NCI-H1694 treated with DMSO at 0.1 percent for 48 hours (cell line): ENCODE measurements around the gene NFYA.
"Not testable (repeated sequence)": the region's sequence is repeated elsewhere in the genome, so short reads cannot be mapped to it uniquely, and the experiment has no call there.

ENCODE experiments used
- DNase-seq: peaks from one replicate; lab custom pipeline; 2025; lab: John Stamatoyannopoulos, UW

Gene NFYA

GRCh38 chr6:41115027-41115426 is 42.3 kb downstream of the NFYA start:
- not testable (repeated sequence) for DNase-seq

GRCh38 chr6:41119508-41119907 is 46.7 kb downstream of the NFYA start:
- no peak for DNase-seq

GRCh38 chr6:41120058-41120457 is 47.3 kb downstream of the NFYA start:
- DNase-seq = no peak

- DNase-seq = no peak
Measured at GRCh38 chr6:41122373-41122772, 49.6 kb downstream of the NFYA start.

GRCh38 chr6:41122918-41123317 is 50.1 kb downstream of the NFYA start:
- no peak for DNase-seq

- no peak for DNase-seq
Measured at GRCh38 chr6:41125282-41125681, 52.5 kb downstream of the NFYA start.

GRCh38 chr6:41132254-41132653 is 59.5 kb downstream of the NFYA start:
- DNase-seq = no peak

- DNase-seq = no peak
Measured at GRCh38 chr6:41135062-41135832, 62.5 kb downstream of the NFYA start.

GRCh38 chr6:41136911-41137310 is 64.1 kb downstream of the NFYA start:
- DNase-seq = no peak

GRCh38 chr6:41147917-41148316 is 75.1 kb downstream of the NFYA start:
- DNase-seq = no peak
